GM12878 (cell line): ENCODE data around the gene ADAM33. TPM values are rescaled to one million over a fixed set of nuclear protein-coding genes. Genes with fewer than 3 reads are reported as not detected.

Experiments used
- ATAC-seq: fragments of 200-7000 bp; cut with Tn5 transposase; 3 replicates; pipeline ENCODE4 v1.9.1; 2020; ENCODE audit warnings: mild to moderate bottlenecking, moderate library complexity
- BruUV-seq: library from RNA; stranded (reverse); fragments of 400-500 nt; replicated peaks from 2 replicates; lab custom pipeline; 2021; lab: Mats Ljungman, UMichigan
- CTCF ChIA-PET: fragments of 300-600 bp; sonication (Branson Sonifier 250); formaldehyde crosslinking; extraction: SDS; loops from one replicate; lab custom pipeline; 2021; ENCODE audit warnings: inconsistent platforms; lab: Yijun Ruan, JAX
- POLR2A ChIA-PET: fragments of 350-600 bp; formaldehyde crosslinking; extraction: SDS; loops from one replicate; lab custom pipeline; 2021; ENCODE audit warnings: inconsistent platforms; lab: Charles Lee
- RAD21 ChIA-PET: fragments of 300-600 bp; sonication (Branson Sonifier 250); formaldehyde crosslinking; loops from one replicate; lab custom pipeline; 2023; ENCODE audit warnings: antibody characterized with exemption; ENCODE audit not compliant: unreplicated experiment; lab: Charles Lee
- SMC1A ChIA-PET: fragments of 300-600 bp; sonication (Branson Sonifier 250); formaldehyde crosslinking; loops from one replicate; lab custom pipeline; 2023; ENCODE audit not compliant: unreplicated experiment, uncharacterized antibody; lab: Charles Lee
- DNase-seq: peaks from one replicate; pipeline ENCODE4 v3.0.0-alpha.2; 2011; ENCODE audit warnings: low read depth, low spot score
- FAIRE-seq: peaks from 3 replicates; lab custom pipeline; 2011; peaks lifted over from hg19 to GRCh38; lab: Jason Lieb, UNC
- H2AFZ ChIP-seq: 2 replicates; pipeline ENCODE4 v1.6.0; 2011; ENCODE audit warnings: low read depth, low read length, control low read depth; ENCODE audit not compliant: control insufficient read depth
- H3K27ac ChIP-seq: 2 replicates; pipeline ENCODE4 v1.5.1; 2011; ENCODE audit warnings: control low read depth; ENCODE audit not compliant: control insufficient read depth, insufficient read depth
- H3K27me3 ChIP-seq, 2 experiments: replicated peaks in 1 of 2; 2 replicates each; pipeline versions ENCODE4 v1.6.0 to v1.6.1; 2011; ENCODE audit warnings: low read length in 1 of 2; ENCODE audit not compliant: control insufficient read depth in 2 of 2, insufficient read depth in 2 of 2
- H3K36me3 ChIP-seq, 2 experiments: 2 replicates each; pipeline ENCODE4 v1.5.1; 2011; ENCODE audit warnings: low read length in 1 of 2; ENCODE audit not compliant: control insufficient read depth in 2 of 2, insufficient read depth in 2 of 2
- H3K4me1 ChIP-seq: 2 replicates; pipeline ENCODE4 v1.6.1; 2011; ENCODE audit warnings: mild to moderate bottlenecking, low read length, moderate library complexity, mixed read lengths; ENCODE audit not compliant: control insufficient read depth, insufficient read depth
- H3K4me2 ChIP-seq: 2 replicates; pipeline ENCODE4 v1.6.0; 2011; ENCODE audit warnings: control low read depth; ENCODE audit not compliant: control insufficient read depth, insufficient read depth
- H3K4me3 ChIP-seq: fragments of 200-600 bp; sonication (generic); 2 replicates; pipeline ENCODE4 v1.5.1; 2016
- H3K79me2 ChIP-seq: 2 replicates; pipeline ENCODE4 v1.6.0; 2011; ENCODE audit warnings: low read length; ENCODE audit not compliant: control insufficient read depth, insufficient read depth
- H3K9ac ChIP-seq: 2 replicates; pipeline ENCODE4 v1.8.0; 2011; ENCODE audit warnings: low read length, control low read depth, mixed read lengths; ENCODE audit not compliant: control insufficient read depth, insufficient read depth
- H3K9me3 ChIP-seq: replicated peaks from 3 replicates; pipeline ENCODE4 v1.5.1; 2011; ENCODE audit warnings: mild to moderate bottlenecking, low read length; ENCODE audit not compliant: control insufficient read depth, insufficient read depth
- H4K20me1 ChIP-seq: 2 replicates; pipeline ENCODE4 v1.6.0; 2011; ENCODE audit not compliant: control insufficient read depth, insufficient read depth
- BMI1 ChIP-seq: fragments of 450-650 bp; IDR thresholded peaks from 2 replicates; pipeline ENCODE4 v1.6.1; 2016; ENCODE audit warnings: mild to moderate bottlenecking, moderate library complexity, borderline replicate concordance
- CHD4 ChIP-seq: fragments of 200-600 bp; sonication (generic); IDR thresholded peaks from 2 replicates; pipeline ENCODE4 v1.6.1; 2016; ENCODE audit warnings: mild to moderate bottlenecking
- NFIC ChIP-seq: IDR thresholded peaks from 2 replicates; pipeline ENCODE4 v1.6.1; 2012; ENCODE audit warnings: low read depth, mild to moderate bottlenecking, inconsistent platforms, low read length, moderate library complexity
- SREBF2 ChIP-seq: IDR thresholded peaks from 2 replicates; pipeline ENCODE4 v1.6.1; 2012; ENCODE audit warnings: mild to moderate bottlenecking, low read length
- WGBS: methylation state at CpG from one replicate; pipeline ENCODE4 v1.1.6; 2016; ENCODE audit warnings: low lambda C conversion rate; ENCODE audit not compliant: insufficient replicate concordance, insufficient coverage; ENCODE audit errors: missing lambda C conversion rate; 5-methylcytosine and 5-hydroxymethylcytosine counted together
- in situ Hi-C: fragments of 300-500 bp; cut with MboI; formaldehyde crosslinking; loops from 9 replicates; pipeline ENCODE4 v1.14.3; 2018; ENCODE audit warnings: mixed read lengths
- intact Hi-C: fragments of 100-400 bp; cut with micrococcal nuclease; formaldehyde crosslinking; loops from one replicate; pipeline ENCODE4 v1.14.2; 2022; ENCODE audit not compliant: unreplicated experiment
- polyA plus RNA-seq, 11 experiments: library from polyadenylated mRNA; depleted of rRNA in 4 of 11; unstranded in 6 of 11; stranded (reverse) in 5 of 11; fragments of >200 nt; fragmentation: Nextera tagmentation in 4 of 11; fragmentation: Illumina TruSeq in 1 of 11; extraction: Ambion mirVana in 4 of 11; extraction: Trizol in 1 of 11; gene quantifications; 1 replicate in 1 of 11; 2 replicates in 10 of 11; pipeline versions ENCODE4 v1.2.1 to v1.2.3, GENCODE V29; 2011 to 2016; ENCODE audit warnings: inconsistent platforms in 2 of 11, missing spikeins in 2 of 11, low read depth in 1 of 11
- total RNA-seq, 4 experiments: library from RNA; depleted of rRNA in 3 of 4; stranded (reverse); fragments of >200 nt in 3 of 4; fragmentation: Illumina TruSeq in 1 of 4; extraction: Trizol in 1 of 4; gene quantifications; 2 replicates each; pipeline versions ENCODE4 v1.2.1 to v1.2.3, GENCODE V29; 2013 to 2021
- TF ChIP-seq, protein P1 (sequence below): fragments of 450-650 bp; IDR thresholded peaks from 2 replicates; pipeline ENCODE4 v1.6.1; 2017; ENCODE audit warnings: low read depth, mild to moderate bottlenecking, moderate library complexity
- TF ChIP-seq, protein P2 (sequence below): fragments of 450-650 bp; formaldehyde crosslinking; IDR thresholded peaks from 2 replicates; pipeline ENCODE4 v1.4.0; 2022; ENCODE audit warnings: mild to moderate bottlenecking, moderate library complexity
- TF ChIP-seq, protein P3 (sequence below): fragments of 450-650 bp; conservative IDR thresholded peaks from 2 replicates; pipeline ENCODE4 v1.6.1; 2017; ENCODE audit warnings: mild to moderate bottlenecking, moderate library complexity

The ADAM33 gene
- total and polyA plus RNA-seq, 10 of the 15 experiments (the other 5 are each of a cell fraction or from before 2014, with no cell fraction given), result not detected

DNA sequence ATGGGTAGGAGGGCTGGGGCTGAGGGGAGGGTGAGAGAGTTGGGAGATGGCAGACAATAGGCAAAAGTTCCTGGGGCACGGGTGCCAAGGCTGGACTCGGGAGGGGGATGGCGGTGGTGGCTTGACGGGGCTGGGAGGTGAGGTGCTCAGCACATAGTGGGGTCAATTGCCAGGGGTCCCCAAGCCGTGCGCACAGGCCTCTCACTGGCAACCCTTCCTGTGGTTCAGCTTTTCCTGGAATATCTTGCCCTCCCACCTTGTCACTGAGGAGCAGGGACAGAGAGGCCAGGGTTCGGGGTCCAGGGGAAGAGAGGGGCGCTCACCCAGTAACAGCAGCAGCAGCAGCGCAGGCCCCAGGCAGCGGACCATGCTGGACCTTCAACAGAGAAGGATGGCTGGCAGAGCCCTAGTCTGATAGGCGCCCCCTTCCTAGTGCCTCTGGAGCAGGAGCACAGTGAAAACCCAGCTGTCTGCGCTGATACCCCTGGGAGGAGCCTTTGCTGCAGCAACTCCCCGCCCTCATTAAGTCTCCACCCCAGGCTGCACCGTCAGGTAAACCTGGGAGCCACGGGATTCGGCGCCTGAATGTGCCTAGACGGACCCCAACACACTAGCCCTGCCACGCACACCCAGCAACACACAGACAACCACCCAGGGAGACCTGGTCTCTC, 18.6 kb downstream of the ADAM33 start, which contains the start of gene GFRA4:
GFRA4 (minus strand) TSS at position 369 of the 671 bp plus-strand sequence; CDS start at position 369, 0 bp downstream.
- no peak within 1 kb of the TSS for H3K4me2 ChIP-seq
- BruUV-seq, result no TSS peak
- no peak within 1 kb of the TSS for H3K9ac ChIP-seq
- ATAC-seq, result no peak
- intact Hi-C loops, result no loop called here
- no peak within 1 kb of the TSS for H3K27ac ChIP-seq
- DNase-seq, result no peak
- H3K79me2 ChIP-seq, result no peaks in the 10 kb centered on the region
- CTCF ChIA-PET, result interaction anchor here (1.4 kb wide), 1 partner anchor 164 kb away, joined by 3 read pairs; no protein-coding TSS in a partner anchor
- 54% methylated on average over 18 of the region's 19 CpGs for WGBS
- H3K36me3 ChIP-seq, result no peaks in the 10 kb centered on the region
- H2AFZ ChIP-seq, result no peak within 1 kb of the TSS
- H4K20me1 ChIP-seq, result peaks cover 5% of the 10 kb centered on the region; the same call in 1 of the 2 replicates
- H3K4me3 ChIP-seq, result no peak within 1 kb of the TSS
- no peak for FAIRE-seq
- H3K27me3 ChIP-seq, result peaks cover 6 to 11% of the 10 kb centered on the region in 2 experiments; a peak in 3 of 4 replicates
- POLR2A ChIA-PET, result no interaction called here
- H3K9me3 ChIP-seq, result no peaks in the 10 kb centered on the region
- SMC1A ChIA-PET, result no interaction called here
- TF ChIP-seq, protein P1, sequence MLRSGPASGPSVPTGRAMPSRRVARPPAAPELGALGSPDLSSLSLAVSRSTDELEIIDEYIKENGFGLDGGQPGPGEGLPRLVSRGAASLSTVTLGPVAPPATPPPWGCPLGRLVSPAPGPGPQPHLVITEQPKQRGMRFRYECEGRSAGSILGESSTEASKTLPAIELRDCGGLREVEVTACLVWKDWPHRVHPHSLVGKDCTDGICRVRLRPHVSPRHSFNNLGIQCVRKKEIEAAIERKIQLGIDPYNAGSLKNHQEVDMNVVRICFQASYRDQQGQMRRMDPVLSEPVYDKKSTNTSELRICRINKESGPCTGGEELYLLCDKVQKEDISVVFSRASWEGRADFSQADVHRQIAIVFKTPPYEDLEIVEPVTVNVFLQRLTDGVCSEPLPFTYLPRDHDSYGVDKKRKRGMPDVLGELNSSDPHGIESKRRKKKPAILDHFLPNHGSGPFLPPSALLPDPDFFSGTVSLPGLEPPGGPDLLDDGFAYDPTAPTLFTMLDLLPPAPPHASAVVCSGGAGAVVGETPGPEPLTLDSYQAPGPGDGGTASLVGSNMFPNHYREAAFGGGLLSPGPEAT, result no peak
- TF ChIP-seq, protein P2, sequence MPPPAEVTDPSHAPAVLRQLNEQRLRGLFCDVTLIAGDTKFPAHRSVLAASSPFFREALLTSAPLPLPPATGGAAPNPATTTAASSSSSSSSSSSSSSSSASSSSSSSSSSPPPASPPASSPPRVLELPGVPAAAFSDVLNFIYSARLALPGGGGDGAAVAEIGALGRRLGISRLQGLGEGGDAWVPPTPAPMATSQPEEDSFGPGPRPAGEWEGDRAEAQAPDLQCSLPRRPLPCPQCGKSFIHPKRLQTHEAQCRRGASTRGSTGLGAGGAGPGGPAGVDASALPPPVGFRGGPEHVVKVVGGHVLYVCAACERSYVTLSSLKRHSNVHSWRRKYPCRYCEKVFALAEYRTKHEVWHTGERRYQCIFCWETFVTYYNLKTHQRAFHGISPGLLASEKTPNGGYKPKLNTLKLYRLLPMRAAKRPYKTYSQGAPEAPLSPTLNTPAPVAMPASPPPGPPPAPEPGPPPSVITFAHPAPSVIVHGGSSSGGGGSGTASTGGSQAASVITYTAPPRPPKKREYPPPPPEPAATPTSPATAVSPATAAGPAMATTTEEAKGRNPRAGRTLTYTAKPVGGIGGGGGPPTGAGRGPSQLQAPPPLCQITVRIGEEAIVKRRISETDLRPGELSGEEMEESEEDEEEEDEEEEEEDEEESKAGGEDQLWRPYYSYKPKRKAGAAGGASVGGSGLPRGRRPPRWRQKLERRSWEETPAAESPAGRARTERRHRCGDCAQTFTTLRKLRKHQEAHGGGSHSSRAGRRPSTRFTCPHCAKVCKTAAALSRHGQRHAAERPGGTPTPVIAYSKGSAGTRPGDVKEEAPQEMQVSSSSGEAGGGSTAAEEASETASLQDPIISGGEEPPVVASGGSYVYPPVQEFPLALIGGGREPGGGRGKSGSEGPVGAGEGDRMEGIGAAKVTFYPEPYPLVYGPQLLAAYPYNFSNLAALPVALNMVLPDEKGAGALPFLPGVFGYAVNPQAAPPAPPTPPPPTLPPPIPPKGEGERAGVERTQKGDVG (CRISPR knock-in tag), result no peak
- TF ChIP-seq CHD4 (no peak), SREBF2 (no peak), BMI1 (no peak), NFIC (no peak)
- TF ChIP-seq, protein P3, sequence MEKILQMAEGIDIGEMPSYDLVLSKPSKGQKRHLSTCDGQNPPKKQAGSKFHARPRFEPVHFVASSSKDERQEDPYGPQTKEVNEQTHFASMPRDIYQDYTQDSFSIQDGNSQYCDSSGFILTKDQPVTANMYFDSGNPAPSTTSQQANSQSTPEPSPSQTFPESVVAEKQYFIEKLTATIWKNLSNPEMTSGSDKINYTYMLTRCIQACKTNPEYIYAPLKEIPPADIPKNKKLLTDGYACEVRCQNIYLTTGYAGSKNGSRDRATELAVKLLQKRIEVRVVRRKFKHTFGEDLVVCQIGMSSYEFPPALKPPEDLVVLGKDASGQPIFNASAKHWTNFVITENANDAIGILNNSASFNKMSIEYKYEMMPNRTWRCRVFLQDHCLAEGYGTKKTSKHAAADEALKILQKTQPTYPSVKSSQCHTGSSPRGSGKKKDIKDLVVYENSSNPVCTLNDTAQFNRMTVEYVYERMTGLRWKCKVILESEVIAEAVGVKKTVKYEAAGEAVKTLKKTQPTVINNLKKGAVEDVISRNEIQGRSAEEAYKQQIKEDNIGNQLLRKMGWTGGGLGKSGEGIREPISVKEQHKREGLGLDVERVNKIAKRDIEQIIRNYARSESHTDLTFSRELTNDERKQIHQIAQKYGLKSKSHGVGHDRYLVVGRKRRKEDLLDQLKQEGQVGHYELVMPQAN, result no peak
- RAD21 ChIA-PET, result no interaction called here
- peaks cover 35% of the 10 kb centered on the region for H3K4me1 ChIP-seq
- in situ Hi-C loops, result no loop called here
